K562 (cell line): ENCODE measurements around the gene SLC49A4. TPM values are rescaled to one million over a fixed set of nuclear protein-coding genes. Genes with fewer than 3 reads are reported as not detected.

Source experiments
- ILK ChIP-seq: fragments of 450-650 bp; IDR thresholded peaks from 2 replicates; pipeline ENCODE4 v1.6.1; 2016; ENCODE audit warnings: missing genetic modification characterization, low read depth, mild to moderate bottlenecking, missing compliant biosample characterization, moderate library complexity, borderline replicate concordance
- MAZ ChIP-seq, 2 experiments: fragments of 450-650 bp in 1 of 2; sonication (generic) in 1 of 2; formaldehyde crosslinking; IDR thresholded peaks in 1 of 2; conservative IDR thresholded peaks in 1 of 2; 2 replicates each; pipeline versions ENCODE4 v1.4.0 to v1.5.0; 2020; ENCODE audit warnings: mild to moderate bottlenecking in 1 of 2, missing genetic modification reagents in 1 of 2
- NR1H2 ChIP-seq: sonication (generic); formaldehyde crosslinking; IDR thresholded peaks from 2 replicates; pipeline ENCODE4 v1.4.0; 2020; ENCODE audit warnings: mild to moderate bottlenecking, missing genetic modification reagents
- TEAD2 ChIP-seq: fragments of 450-650 bp; IDR thresholded peaks from 2 replicates; pipeline ENCODE4 v1.6.1; 2016; ENCODE audit warnings: missing genetic modification characterization, control low read depth, missing compliant biosample characterization
- polyA plus RNA-seq, 8 experiments: library from polyadenylated mRNA; depleted of rRNA in 4 of 8; stranded (reverse) in 5 of 8; unstranded in 3 of 8; fragments of >200 nt; fragmentation: Nextera tagmentation in 2 of 8; fragmentation: Illumina TruSeq in 1 of 8; extraction: Ambion mirVana in 2 of 8; extraction: Trizol in 1 of 8; gene quantifications; 2 replicates each; pipeline versions ENCODE4 v1.2.1 to v1.2.3, GENCODE V29; 2011 to 2014; ENCODE audit warnings: inconsistent platforms in 1 of 8, missing spikeins in 1 of 8
- total RNA-seq, 7 experiments: library from RNA; depleted of rRNA in 6 of 7; stranded (reverse); fragments of >200 nt in 6 of 7; fragmentation: Illumina TruSeq in 2 of 7; extraction: Trizol in 2 of 7; gene quantifications; 2 replicates each; pipeline versions ENCODE4 v1.2.1 to v1.2.3, GENCODE V29; 2011 to 2021; ENCODE audit warnings: low replicate concordance in 1 of 7
- TF ChIP-seq, protein P1 (sequence below), 2 experiments: fragments of 450-650 bp; formaldehyde crosslinking in 1 of 2; IDR thresholded peaks; 2 replicates each; pipeline versions ENCODE4 v1.4.0 to v1.6.1; 2014 to 2020; ENCODE audit warnings: mild to moderate bottlenecking in 2 of 2, borderline replicate concordance in 1 of 2, low read depth in 1 of 2
- TF ChIP-seq, protein P2 (sequence below): sonication (generic); formaldehyde crosslinking; IDR thresholded peaks from 2 replicates; pipeline ENCODE4 v1.9.0; 2022; ENCODE audit warnings: mild to moderate bottlenecking, missing genetic modification reagents

SLC49A4 gene
- total and polyA plus RNA-seq, 9 of the 15 experiments (the other 6 are each of a cell fraction or from before 2014, with no cell fraction given) = 0.15 to 1.3 (median 0.83) TPM

DNA sequence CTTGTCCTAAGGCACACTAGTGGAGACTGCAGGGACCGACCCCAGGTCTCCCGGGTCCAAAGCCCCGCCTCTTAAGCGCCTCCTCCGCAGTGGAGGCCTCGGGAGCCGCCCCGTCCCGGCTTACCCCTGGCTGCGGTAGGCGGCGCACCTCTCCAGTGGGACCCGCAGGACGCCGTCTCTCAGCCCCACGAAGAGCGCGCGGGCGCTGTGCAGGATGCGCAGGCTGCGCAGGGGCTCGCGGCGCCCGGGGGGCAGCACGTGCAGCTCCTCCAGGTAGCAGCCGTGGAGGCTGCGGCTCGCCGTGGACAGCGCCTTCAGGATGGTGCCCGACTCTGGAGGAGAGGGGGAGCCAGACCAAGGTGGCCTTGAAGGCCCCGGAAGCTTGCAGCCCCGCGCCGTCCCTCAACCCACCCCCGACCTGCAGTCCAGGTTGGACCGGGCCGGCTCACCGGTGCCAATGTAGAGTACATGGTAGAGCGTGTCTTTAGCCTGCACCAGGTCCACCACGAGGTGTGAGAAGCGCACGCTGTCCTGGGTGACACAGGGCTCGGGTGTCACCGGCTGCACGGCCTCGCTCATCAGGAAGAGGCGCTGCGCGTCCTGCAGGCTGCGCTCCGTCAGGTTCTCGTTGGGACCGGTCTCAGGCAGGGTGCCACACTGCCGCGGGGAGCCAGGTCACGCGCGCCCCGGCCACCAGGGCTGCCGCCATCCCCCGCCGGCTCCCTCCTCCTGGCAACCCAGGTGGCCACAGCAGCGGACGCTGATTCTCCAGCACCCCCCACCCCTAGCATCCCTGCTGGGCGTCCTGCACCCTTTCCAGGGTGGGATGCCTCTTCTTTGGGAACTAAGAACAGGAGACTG, 127.2 kb downstream of the SLC49A4 start (continued):
- TF ChIP-seq, protein P1, sequence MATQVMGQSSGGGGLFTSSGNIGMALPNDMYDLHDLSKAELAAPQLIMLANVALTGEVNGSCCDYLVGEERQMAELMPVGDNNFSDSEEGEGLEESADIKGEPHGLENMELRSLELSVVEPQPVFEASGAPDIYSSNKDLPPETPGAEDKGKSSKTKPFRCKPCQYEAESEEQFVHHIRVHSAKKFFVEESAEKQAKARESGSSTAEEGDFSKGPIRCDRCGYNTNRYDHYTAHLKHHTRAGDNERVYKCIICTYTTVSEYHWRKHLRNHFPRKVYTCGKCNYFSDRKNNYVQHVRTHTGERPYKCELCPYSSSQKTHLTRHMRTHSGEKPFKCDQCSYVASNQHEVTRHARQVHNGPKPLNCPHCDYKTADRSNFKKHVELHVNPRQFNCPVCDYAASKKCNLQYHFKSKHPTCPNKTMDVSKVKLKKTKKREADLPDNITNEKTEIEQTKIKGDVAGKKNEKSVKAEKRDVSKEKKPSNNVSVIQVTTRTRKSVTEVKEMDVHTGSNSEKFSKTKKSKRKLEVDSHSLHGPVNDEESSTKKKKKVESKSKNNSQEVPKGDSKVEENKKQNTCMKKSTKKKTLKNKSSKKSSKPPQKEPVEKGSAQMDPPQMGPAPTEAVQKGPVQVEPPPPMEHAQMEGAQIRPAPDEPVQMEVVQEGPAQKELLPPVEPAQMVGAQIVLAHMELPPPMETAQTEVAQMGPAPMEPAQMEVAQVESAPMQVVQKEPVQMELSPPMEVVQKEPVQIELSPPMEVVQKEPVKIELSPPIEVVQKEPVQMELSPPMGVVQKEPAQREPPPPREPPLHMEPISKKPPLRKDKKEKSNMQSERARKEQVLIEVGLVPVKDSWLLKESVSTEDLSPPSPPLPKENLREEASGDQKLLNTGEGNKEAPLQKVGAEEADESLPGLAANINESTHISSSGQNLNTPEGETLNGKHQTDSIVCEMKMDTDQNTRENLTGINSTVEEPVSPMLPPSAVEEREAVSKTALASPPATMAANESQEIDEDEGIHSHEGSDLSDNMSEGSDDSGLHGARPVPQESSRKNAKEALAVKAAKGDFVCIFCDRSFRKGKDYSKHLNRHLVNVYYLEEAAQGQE (IDR thresholded peaks at IDR 0.05; ENCODE audit: borderline replicate concordance) = peak; percentile 6; the same call in 1 of the 2 replicates
- TF ChIP-seq, protein P1 (CRISPR knock-in tag; IDR thresholded peaks at IDR 0.05; ENCODE audit: low read depth) = no peak
- TF ChIP-seq, protein P2, sequence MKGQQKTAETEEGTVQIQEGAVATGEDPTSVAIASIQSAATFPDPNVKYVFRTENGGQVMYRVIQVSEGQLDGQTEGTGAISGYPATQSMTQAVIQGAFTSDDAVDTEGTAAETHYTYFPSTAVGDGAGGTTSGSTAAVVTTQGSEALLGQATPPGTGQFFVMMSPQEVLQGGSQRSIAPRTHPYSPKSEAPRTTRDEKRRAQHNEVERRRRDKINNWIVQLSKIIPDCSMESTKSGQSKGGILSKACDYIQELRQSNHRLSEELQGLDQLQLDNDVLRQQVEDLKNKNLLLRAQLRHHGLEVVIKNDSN = 0 out of 2 replicates have a peak, but pooled peaks have one; percentile 23
- TF ChIP-seq ILK (tag) (no peak), MAZ (CRISPR knock-in tag; conservative IDR thresholded peaks at IDR 0.05 in 1 of 2, IDR thresholded peaks at IDR 0.05 in 1 of 2) (0 out of 4 replicates have a peak, but pooled peaks of 1 of the 2 experiments have one; percentile 44), NR1H2 (CRISPR knock-in tag) (no peak), TEAD2 (tag) (no peak)
